Measurements from ENCODE around the gene MBD5.

Gene MBD5

DNA sequence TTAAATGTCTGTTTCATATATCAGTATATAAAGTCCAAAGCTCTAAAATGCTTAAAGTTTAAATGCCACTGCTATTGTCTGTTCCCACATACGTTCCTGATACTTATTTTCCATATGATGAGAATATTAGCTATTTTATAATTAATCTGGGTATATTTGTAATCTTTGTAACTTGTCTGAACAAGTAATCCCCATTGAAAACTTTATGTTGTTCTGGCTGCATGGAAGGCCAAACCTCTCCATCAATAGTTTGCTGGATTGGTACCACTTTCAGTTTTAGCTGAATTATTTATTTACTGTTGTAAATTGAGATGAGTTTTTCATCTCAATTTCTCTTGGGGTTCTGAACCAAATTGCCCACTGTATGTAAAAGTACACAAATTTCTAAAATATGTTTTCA lies 1.5 kb downstream of the MBD5 start:
- FAIRE-seq: no peak
- no peak for DNase-seq (ENCODE audit: insufficient read length, low spot score)

DNA sequence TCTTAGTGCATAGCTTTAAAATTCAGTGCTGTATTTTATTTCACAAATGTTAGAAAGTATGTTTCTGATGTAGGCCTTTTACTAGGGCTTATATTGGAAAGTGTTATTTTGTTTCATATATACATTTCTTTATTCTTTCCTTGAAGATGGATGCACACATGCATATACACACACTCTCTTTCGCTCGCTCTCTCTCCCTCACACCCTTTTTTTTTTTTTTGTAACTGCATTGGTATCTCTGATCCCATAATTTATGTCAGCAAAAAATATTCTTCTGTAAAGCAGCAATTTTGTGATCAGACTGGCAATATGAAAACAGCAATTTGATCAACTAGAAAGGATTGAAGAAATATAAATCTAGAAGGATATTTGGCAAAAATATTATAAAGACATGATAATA lies 2.0 kb downstream of the MBD5 start:
- FAIRE-seq (no peak), DNase-seq (ENCODE audit: insufficient read length, low spot score) (no peak)

DNA sequence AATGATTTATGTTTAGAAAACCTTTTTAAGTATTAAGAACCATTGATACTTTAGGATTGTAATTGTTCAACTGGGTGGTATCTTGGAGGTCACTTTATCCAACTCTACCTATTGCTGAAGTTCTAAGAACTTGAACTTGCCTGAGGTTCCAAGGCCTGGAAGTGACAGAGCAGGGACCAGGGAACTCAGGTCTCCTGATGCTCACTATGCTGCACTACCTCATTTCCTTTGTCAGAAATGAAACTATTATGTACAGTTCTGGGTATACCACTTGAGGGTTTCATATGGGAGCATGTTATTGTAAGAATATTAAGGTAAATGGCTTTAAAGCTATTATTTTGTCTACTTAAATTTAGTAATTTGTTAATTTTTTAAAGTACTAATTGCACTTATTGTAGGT lies 3.0 kb downstream of the MBD5 start:
- no peak for DNase-seq (ENCODE audit: insufficient read length, low spot score)
- FAIRE-seq: peak; percentile 80

DNA sequence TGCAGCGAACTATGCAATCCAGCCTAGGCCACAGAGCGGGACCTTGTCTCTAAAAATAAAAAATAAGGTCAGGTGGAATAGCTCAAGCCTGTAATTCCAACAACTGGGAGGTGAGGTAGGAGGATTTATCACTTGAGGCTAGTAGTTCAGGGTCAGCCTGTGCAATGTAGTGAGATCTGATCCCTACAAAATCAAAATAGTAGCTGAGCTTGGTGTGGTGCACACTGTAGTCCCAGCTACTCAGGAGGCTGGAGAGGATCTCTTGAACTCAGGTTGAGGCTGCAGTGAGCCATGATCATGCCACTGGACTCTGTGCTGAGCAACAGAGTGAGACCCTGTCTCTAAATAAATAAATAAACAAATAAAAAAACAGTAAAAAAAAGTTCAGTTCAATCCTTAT lies 5.7 kb downstream of the MBD5 start:
- DNase-seq (ENCODE audit: insufficient read length, low spot score): no peak
- no peak for FAIRE-seq

DNA sequence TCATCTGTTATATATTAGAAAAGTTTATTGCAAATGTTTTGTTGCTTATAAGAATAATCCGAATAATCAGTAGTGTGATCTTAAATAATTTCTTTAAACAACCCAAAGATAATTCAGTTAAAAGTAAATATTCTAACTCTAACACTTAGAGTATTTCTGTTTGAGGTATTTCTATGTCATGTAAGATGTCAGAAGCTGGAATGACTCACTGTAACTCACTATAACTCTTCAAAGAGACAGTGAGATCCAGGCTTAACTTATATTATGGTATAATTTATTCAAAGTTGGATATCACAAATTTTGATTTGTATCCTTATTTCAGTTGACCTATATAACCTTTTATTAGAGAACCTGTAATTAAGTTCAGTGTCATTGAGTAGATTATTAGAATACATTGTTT lies 6.9 kb downstream of the MBD5 start:
- no peak for DNase-seq (ENCODE audit: insufficient read length, low spot score)
- no peak for FAIRE-seq

DNA sequence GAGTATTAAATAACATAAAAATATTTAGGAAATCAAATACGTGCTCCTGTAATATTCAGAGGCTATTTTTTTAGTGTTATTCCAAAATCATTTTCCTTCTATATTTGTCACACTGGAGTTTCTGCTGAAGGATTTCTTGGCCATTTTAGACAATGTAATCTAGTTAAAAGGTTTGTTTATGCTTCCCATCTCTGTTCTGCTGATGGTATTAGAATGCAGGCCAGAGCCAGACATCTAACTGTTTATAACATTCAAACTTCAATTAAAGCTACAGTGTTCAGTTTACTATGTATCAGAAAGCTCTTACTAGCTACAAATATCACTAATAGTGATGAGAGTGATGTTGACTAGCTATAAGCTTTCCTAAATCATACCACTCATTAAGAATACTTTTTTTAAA lies 7.9 kb downstream of the MBD5 start:
- DNase-seq (ENCODE audit: insufficient read length, low spot score) (no peak), FAIRE-seq (no peak)

DNA sequence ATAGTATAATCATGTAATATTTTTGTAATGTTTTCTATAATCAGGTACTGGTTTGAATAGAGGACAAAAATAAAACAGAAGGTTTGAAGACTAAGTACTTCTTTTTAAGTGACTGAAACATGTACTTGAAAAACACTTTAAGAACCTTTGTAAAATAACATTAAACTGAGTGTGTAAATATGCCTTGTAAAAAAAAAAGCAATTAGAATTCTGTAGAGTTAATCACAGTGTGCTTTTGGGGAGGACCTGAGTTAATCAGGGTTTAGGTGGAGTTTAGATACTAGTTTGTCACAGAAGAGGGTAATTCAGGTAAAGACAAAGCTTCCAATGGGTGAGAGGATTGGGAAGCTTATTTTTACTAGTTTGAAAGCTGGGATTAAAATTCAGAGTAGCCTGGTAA lies 10.3 kb downstream of the MBD5 start:
- DNase-seq (ENCODE audit: insufficient read length, low spot score): no peak
- no peak for FAIRE-seq

DNA sequence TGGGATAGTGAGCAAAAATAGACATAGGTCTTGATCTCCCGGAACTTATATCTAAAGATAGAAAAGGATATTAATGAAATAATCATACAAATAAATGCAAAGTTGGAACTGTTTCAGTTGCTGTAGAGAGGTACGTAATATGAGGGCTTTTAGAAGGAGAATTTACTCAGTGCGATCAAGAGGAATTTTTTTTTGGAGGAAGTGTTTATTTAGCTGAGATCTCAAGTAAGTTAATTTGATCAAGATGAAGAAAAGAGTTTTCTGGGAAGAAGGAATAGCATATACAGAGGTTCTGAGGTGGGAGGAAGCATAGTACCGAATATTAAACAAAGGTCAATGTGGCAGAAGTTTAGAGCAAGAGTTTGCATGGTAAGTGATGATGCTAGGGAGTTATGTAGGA lies 11.3 kb downstream of the MBD5 start:
- no peak for FAIRE-seq
- DNase-seq (ENCODE audit: insufficient read length, low spot score): no peak

DNA sequence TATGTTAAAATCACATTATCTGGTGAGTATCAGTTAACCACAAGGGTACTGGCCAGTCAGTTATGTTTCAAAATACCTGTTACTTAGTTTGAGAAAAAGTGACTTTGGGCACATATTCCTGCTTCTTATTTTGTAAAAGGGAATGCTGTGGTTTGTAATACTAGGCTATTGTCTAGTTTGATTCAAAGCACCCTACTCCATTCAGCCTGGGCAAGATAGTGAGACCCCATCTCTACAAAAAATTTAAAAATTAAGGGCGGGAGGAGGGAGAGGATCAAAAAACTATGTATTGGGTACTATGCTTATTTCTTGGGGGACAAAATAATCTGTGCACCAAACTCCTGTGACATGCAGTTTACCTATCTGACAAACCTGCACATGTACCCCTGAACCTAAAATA lies 18.9 kb downstream of the MBD5 start:
- FAIRE-seq (no peak), DNase-seq (ENCODE audit: insufficient read length, low spot score) (no peak)

DNA sequence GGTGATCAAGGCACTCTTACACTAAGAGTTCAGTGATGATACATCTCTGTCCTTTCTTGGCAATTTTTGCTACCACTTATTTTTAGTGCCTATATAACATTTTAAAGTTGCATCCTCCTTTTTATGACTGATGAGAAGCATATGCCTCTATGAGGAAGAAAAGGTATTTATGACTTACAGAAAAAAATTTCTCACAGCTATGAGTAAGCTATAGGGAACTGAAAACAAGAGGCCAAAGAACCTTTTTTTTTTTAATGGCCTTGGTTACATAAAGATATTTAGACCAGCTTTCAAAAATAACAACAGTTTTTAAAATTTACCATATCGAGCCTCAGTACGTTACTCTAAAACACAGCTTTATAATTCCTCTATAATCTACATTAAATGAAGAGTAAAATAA lies 21.3 kb downstream of the MBD5 start:
- FAIRE-seq (no peak), DNase-seq (ENCODE audit: insufficient read length, low spot score) (no peak)

DNA sequence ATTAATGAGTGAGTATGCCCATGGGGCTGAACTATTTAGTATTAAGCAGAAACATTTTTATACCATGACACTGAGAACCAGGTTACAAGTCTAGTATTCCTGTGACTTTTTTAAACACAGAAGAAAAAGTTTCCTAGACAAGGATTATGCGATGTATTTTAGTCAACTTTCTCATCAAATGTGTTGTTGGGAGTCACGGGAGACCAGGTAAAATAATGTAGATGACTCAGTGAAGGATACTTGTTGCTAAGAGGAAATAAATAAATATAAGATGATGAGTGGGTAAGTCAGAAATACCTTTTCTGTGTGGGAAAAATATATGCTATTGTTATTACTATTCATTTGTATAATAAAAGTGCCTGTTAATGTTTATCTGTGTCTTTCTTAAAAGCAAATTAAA lies 23.4 kb downstream of the MBD5 start:
- DNase-seq (ENCODE audit: insufficient read length, low spot score) (no peak), FAIRE-seq (no peak)

DNA sequence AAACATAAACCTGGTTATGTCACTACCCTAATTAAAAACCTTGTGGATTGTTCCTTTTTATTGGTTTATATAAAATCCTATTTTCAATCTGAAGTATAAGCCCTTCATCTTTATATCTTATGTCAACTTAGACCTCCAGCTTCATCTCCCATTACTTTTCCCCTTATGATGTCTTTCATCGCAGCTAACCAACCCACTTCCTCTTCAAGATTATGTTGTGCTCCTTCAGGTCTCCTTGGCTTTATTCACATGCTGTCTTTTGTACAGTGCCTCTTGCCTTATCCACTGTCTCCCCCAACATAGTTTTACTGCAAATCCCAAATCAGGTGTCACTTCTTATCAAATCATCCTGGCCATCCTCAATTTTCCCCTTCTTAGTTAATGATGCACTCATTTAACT lies 25.9 kb downstream of the MBD5 start:
- FAIRE-seq: peak; percentile 74
- DNase-seq (ENCODE audit: insufficient read length, low spot score): no peak

DNA sequence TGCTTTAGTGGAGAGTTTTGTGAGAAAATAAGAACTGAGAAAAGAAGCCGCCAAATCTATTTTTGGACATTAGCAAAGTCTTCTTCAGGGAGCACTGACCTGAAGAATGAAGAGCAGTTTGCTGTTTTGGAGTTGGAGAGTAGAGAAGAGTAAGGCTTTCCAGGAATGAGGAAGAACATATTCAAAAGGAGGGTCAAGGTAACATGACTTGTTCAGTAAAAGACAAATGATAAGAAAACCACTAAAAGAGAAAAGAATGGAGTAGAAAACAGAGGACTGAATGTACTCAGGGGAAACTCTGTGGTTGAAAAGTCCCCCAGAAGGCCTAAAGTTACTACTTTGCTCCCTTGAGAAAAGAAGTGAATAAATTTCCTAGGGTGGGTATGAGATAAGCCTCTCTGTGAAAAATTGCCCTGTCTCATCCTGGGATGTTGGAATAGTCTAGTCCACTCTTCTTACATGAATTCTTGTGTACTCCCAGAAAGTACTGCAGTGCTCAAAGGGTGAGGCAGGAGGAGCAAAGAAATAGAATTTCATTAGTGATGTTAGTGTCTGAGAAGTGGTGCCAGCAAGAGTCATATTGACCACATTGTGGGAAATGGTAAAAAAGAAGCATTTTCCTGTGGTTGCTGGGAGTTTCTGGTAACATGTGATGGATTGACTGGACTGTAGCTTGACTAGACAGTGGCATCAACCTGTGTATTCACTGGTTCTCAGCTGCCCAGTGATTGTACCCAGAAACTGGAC lies 27.8 kb downstream of the MBD5 start:
- FAIRE-seq: peak; percentile 92
- DNase-seq (ENCODE audit: insufficient read length, low spot score): no peak

DNA sequence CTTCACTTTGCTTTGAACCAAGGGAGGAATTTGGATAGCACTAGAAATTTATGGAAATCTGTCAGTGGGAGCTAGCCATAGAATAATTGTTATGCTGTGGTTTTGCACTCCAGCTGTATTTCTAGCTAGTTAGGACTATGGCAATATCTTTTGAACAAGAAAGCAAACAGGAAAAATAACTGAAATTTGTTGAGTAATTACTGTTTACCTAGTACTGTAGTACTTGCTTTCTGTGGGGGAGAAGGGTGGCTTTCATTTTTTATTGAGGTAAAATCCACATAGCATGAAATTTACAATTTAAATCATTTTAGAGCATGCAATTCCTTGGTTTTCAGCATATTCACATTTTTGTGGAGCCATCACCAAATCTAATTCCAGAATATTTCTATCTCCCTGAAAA lies 28.4 kb downstream of the MBD5 start:
- no peak for DNase-seq (ENCODE audit: insufficient read length, low spot score)
- no peak for FAIRE-seq

DNA sequence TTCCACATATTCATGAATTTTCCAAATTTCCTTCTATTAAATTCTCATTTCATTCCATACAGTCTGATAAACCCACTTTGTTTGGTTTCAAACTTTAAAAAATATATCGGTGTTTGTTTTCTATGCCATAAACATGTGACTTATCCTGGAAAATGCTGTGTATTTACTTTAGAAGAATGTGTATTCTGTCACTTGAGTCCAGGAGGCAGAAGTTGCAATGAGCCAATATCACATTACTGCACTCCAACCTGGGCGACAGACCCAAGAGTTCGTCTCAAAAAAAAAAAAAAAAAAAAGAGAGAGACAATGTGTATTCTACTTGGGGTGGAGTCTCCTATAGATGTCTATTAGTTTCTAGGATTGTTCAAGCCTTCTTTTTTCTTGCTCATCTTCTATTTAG lies 31.8 kb downstream of the MBD5 start:
- DNase-seq (ENCODE audit: insufficient read length, low spot score) (no peak), FAIRE-seq (no peak)

DNA sequence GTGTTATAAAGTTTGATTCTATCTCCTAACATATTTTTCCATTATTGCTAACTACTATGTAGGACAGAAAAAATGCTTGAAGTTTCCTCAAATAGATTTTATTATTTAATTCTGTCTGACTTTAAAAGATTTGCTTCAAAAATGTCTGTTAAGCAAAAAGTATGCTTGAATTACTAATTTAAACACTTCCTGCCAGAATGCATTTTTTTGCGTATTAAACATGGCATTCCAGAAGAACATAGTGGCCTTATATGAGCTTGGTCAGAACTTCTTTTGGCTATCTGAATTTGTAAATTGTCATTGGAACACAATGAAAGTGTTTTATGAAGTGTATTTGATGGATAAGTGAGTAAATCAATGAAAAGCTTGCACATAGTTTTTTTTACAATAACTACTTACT lies 37.8 kb downstream of the MBD5 start:
- no peak for FAIRE-seq
- no peak for DNase-seq (ENCODE audit: insufficient read length, low spot score)

DNA sequence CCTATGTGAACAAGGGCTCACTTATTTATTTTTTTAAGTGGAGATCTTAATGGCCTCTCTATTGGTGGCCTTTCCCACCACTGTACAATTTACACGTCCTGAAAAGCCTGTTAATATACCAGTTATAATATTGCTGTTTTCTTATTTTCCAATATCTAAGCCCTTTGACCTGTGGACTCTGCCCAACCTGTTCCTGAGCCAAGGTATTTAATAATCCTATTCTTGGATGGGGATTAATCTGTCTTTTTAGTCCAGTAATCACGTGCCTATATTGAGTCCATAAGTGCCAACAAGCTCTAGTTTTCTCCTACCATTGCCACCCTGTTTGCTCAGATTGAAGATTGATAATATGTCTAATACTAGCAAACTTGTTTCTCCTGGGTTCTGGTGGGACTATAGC lies 42.7 kb downstream of the MBD5 start:
- FAIRE-seq: no peak

DNA sequence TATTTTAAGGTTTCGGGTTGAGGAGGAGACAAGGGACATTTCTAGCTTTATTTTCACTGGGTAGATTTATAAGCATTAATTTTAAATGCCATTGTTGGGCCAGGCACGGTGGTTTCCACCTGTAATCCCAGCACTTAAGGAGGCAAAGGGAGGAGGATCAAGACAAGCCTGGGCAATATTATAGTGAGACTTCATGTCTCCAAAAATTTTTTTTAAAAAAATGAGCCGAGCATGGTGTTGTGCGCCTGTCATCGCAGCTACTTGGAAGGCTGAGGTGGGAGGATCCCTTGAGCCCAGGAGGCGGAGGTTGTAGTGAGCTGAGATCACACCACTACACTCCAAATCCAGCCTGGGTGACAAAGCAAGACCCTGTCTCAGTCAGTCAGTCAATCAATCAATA lies 45.0 kb downstream of the MBD5 start:
- no peak for FAIRE-seq
- DNase-seq (ENCODE audit: insufficient read length, low spot score): no peak

More for the DNA sequence above, 42.7 kb downstream of the MBD5 start:
- no peak for DNase-seq (ENCODE audit: insufficient read length, low spot score)

DNA sequence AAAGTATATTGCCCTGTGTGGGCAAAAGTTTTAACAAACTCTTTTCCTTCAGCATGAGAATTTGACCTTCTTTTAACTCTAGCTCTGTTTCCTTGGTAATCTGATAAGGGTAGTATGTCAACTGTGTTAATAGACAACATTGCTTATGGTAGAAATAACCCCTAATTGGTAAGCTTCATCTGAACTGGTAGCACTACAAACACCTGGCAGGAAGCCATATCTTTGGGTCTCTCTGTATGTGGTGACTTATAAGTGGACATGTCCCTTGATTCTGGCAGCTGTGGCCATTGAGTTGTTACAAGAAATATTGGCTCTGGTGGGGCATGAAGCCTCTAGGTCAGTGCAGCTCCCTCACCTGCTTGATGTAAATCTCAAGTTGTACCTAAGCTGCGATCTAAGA lies 46.9 kb downstream of the MBD5 start:
- FAIRE-seq: no peak

DNA sequence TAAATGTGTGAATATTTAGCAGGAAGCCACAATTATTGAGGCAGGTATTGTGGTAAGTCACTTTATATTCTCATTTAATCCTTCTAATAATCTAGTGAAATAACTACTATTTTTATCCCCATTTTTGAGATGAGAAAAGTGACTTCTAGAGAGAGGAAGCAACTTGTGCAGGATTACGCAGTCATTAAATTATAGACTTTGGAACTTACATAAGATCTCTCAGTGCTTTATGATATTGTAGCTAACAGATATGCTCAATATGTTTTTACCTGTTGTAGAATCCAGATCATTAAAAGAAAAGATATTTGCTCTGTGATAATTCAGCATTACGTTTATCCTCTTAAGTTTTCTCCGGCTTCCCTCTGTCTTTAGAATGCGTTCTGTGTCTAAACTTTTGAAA lies 50.5 kb downstream of the MBD5 start:
- FAIRE-seq (no peak), DNase-seq (ENCODE audit: insufficient read length, low spot score) (no peak)

More for the DNA sequence above, 46.9 kb downstream of the MBD5 start:
- DNase-seq (ENCODE audit: insufficient read length, low spot score): no peak

DNA sequence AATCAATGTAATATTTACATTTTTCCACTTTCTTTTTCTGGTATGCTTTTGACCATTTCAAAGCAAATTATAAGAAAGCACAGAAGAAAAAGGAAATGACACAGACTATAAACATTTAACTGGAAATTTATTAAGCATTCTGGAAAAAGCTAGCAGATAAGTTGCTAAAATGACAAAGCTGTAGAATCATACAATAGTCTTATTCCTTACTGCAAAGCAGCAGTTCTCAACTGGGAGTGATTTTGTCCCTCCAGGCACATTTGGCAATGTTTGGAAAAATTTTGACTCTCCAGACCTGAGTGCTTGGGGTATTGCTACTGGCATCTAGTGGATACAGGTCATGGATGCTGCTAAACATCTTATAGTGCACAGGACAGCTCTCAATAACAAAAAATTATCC lies 75.1 kb downstream of the MBD5 start:
- no peak for DNase-seq (ENCODE audit: insufficient read length, low spot score)
- no peak for FAIRE-seq

DNA sequence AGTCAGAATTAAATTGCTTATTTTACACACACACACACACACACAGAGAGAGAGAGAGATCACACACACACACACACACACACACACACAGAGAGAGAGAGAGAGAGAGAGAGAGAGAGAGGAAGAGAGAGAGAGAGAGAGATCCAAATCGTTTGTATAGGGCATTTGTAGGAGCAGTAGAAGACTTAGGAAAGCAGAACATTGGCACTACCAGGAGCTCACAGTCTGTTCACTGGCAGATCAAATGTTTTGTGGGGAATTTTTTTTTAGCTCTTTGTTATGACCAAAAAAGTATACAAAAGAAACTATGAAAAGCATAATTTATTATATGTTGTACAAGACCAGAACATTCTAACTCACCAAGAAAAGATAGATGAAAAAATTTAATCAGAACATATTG lies 81.8 kb downstream of the MBD5 start:
- no peak for DNase-seq (ENCODE audit: insufficient read length, low spot score)
- FAIRE-seq: no peak

DNA sequence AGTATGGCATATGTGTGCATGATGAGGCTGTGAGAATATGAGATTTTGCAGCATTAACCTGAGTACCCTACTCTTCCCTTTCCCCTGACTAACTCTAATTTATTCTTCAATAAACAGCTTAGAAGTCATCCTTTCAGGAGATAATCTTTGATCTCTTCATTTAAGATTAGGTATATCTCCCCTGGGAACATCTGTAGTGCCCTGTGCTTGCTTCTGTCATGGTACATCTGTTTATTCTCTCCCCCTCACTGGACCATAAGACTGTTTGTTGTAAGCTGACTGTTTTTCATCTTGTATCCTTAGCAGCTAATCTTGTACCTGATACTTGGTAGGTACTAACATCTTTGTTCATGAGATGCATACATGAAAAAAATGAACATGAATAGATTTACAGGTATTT lies 83.1 kb downstream of the MBD5 start:
- FAIRE-seq: no peak
- no peak for DNase-seq (ENCODE audit: insufficient read length, low spot score)

All from GM19239 (cell line).